DMS79 (cell line): ENCODE data around the gene IL17B.

Experiments used
- DNase-seq: peaks from one replicate; lab custom pipeline; 2025; lab: John Stamatoyannopoulos, UW

The IL17B gene

GRCh38 chr5:149376711-149377447, 2.2 kb downstream of the IL17B start:
- no peak for DNase-seq

GRCh38 chr5:149376104-149376503, 3.0 kb downstream of the IL17B start:
- no peak for DNase-seq

- no peak for DNase-seq
Observed at GRCh38 chr5:149375434-149375833, 3.7 kb downstream of the IL17B start.

GRCh38 chr5:149374801-149375200, 4.3 kb downstream of the IL17B start:
- no peak for DNase-seq

GRCh38 chr5:149374303-149374702, 4.8 kb downstream of the IL17B start:
- DNase-seq, result no peak

- DNase-seq, result no peak
Observed at GRCh38 chr5:149372932-149373331, 6.2 kb downstream of the IL17B start.

- no peak for DNase-seq
Observed at GRCh38 chr5:149372076-149372795, 6.9 kb downstream of the IL17B start.

GRCh38 chr5:149371296-149371962, 7.7 kb downstream of the IL17B start:
- no peak for DNase-seq

GRCh38 chr5:149370878-149371277, 8.2 kb downstream of the IL17B start:
- DNase-seq, result no peak

GRCh38 chr5:149367972-149368645, 11.0 kb downstream of the IL17B start:
- no peak for DNase-seq

- DNase-seq, result no peak
Observed at GRCh38 chr5:149367249-149367971, 11.7 kb downstream of the IL17B start.

- no peak for DNase-seq
Observed at GRCh38 chr5:149366169-149366729, 12.8 kb downstream of the IL17B start.

- no peak for DNase-seq
Observed at GRCh38 chr5:149365418-149365817, 13.7 kb downstream of the IL17B start.

GRCh38 chr5:149364719-149365118, 14.4 kb downstream of the IL17B start:
- DNase-seq, result no peak

GRCh38 chr5:149363936-149364335, 15.2 kb downstream of the IL17B start:
- DNase-seq, result no peak

- DNase-seq, result no peak
Observed at GRCh38 chr5:149363358-149363757, 15.7 kb downstream of the IL17B start.

GRCh38 chr5:149362541-149362940, 16.6 kb downstream of the IL17B start:
- no peak for DNase-seq

GRCh38 chr5:149360272-149360671, 18.8 kb downstream of the IL17B start:
- DNase-seq, result no peak

GRCh38 chr5:149358868-149359495, 20.1 kb downstream of the IL17B start:
- no peak for DNase-seq

GRCh38 chr5:149358294-149358651, 20.8 kb downstream of the IL17B start:
- no peak for DNase-seq
